Measurements from ENCODE around the gene UBE2L6. TPM values are rescaled to one million over a fixed set of nuclear protein-coding genes. Genes with fewer than 3 reads are reported as not detected.
A peak's percentile ranks its signal among the peaks of the same experiment; 100 is the strongest.

The UBE2L6 gene
- total RNA-seq (2014; rRNA removed; shearing (Covaris generic)) (32.8 and 41.5 TPM in 2 replicates), polyA plus RNA-seq (2016; fragmentation: Nextera tagmentation; extraction: Ambion mirVana) (74.0 and 75.9 TPM in 2 replicates)

DNA sequence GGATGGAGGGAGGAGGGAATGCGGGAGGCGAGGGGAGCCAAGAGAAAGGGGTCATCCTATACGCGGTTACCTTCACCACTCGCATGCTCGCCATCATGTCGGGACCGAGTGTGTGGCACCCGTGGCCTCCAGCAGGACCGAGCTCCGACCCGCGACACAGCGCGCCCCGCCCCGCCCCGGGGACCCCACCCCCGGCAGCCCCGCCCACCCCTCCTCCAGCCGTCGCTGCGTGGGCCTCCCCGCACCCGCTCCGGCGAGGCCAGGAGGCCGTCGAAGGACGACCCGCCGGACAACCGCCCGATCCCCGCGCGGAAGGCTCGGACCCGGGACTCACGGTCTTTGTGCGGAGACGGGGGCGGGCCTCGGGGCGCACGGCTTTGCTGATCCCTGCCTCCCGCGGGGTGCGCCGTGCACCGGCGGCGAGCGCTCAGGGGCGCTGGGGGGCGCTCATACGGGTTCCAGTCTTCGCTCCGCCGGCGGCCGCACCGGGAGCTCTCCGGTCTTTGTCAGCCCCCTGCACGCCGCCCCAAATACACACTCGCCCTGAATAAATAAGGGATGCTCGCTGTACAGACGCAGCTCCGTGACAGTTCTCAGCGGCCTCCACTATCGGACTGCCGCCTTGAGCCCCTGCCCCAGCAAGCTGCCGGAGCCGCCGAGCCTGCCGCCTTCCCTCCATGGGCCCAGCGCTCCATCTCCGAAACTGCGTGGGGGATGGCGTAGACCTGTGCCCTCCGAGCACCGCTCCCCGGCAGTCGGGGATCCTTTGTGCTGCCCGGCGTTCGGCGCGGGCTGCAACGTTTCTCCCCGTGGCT, at the start of gene UBE2L6:
UBE2L6 (minus strand) TSS at position 158 of the 815 bp plus-strand sequence; CDS start at position 97, 61 bp downstream.
- in situ Hi-C loops (cut with MboI) = loop anchor here (5.0 kb wide), 1 partner anchor 75 kb away; no protein-coding TSS in a partner anchor
- peak; percentile 90 for DNase-seq
- H3K9ac ChIP-seq = peak within 1 kb of the TSS; percentile 86
- TF ChIP-seq EZH2 (IDR thresholded peaks at IDR 0.05; ENCODE audit: insufficient read depth, poor library complexity, severe bottlenecking) = no peak
- no peak for TF ChIP-seq EZH2phosphoT487 (IDR thresholded peaks at IDR 0.05; ENCODE audit: insufficient read depth, low read depth)
- H3K4me1 ChIP-seq (ENCODE audit: insufficient read depth) = peaks cover 24% of the 10 kb centered on the region
- no peaks in the 10 kb centered on the region for H3K36me3 ChIP-seq (ENCODE audit: low read depth)
- H3K9me2 ChIP-seq (ENCODE audit: insufficient read depth) = no peaks in the 10 kb centered on the region
- no peaks in the 10 kb centered on the region for H3K27me3 ChIP-seq (replicated peaks; ENCODE audit: insufficient read depth)
- H3F3A ChIP-seq (ENCODE audit: insufficient read depth) = 0 out of 2 replicates have a peak, but pooled peaks cover 10% of the 10 kb centered on the region
- no peaks in the 10 kb centered on the region for H4K20me1 ChIP-seq (ENCODE audit: insufficient read depth)
- H3K79me2 ChIP-seq (ENCODE audit: insufficient read depth) = peaks cover 42% of the 10 kb centered on the region
- 1% methylated on average over 48 to 68 of the region's 92 CpGs for WGBS, 2 experiments (ENCODE audit: low coverage in 1 of 2, low lambda C conversion rate in 2 of 2, missing lambda C conversion rate in 2 of 2)
- H3K27ac ChIP-seq = peak within 1 kb of the TSS; percentile 91
- H3K9me3 ChIP-seq (ENCODE audit: low read depth) = no peaks in the 10 kb centered on the region
- H3K4me2 ChIP-seq (ENCODE audit: unreplicated experiment) = peak within 1 kb of the TSS; percentile 99
- peak within 1 kb of the TSS; percentile 99 for H3K4me3 ChIP-seq
- H2AFZ ChIP-seq = peak within 1 kb of the TSS; percentile 94

- Histone ChIP-seq H3K4me3 (no peak overlapping the region), H3K4me2 (ENCODE audit: unreplicated experiment) (no peak overlapping the region), H3K36me3 (ENCODE audit: low read depth) (peaks cover 4% of the 10 kb centered on the region; the same call in 1 of the 2 replicates), H3K27me3 (replicated peaks; ENCODE audit: insufficient read depth) (no peaks in the 10 kb centered on the region), H3K9me2 (ENCODE audit: insufficient read depth) (no peaks in the 10 kb centered on the region), H3K79me2 (ENCODE audit: insufficient read depth) (no peaks in the 10 kb centered on the region), H3K4me1 (ENCODE audit: insufficient read depth) (no peaks in the 10 kb centered on the region), H3K27ac (no peak overlapping the region), H4K20me1 (ENCODE audit: insufficient read depth) (no peaks in the 10 kb centered on the region), H3K9me3 (ENCODE audit: low read depth) (no peaks in the 10 kb centered on the region), H2AFZ (no peak overlapping the region), H3F3A (ENCODE audit: insufficient read depth) (no peaks in the 10 kb centered on the region), H3K9ac (no peak overlapping the region)
- in situ Hi-C loops (cut with MboI) = no loop called here
- WGBS, 2 experiments (ENCODE audit: low coverage in 1 of 2, low lambda C conversion rate in 2 of 2, missing lambda C conversion rate in 2 of 2) = 59 to 60% methylated on average over 3 of the region's 3 CpGs
- DNase-seq = no peak
- TF ChIP-seq EZH2phosphoT487 (IDR thresholded peaks at IDR 0.05; ENCODE audit: insufficient read depth, low read depth) (no peak), EZH2 (IDR thresholded peaks at IDR 0.05; ENCODE audit: insufficient read depth, poor library complexity, severe bottlenecking) (no peak)
Observed at GRCh38 chr11:57616595-57616994, 49.1 kb upstream of the UBE2L6 start.

DNA sequence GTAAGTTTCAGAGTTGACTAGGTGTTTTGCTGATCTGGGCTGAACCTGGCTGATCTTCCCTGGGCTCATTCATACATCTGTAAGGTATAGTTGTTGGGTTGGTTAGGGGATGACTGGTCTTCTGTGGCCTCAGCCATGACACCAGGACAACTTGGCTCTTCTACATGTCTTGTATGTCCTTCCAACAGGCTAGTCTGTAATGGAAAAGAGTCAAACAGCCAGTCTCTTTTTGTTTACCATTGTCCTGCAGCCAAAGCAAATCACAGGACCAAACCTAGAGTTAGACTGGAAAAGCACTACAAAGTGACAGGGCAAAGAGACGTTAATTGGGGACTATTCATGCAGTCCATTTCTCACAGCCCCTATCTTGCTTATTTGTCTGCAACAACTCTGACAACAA, 47.8 kb upstream of the UBE2L6 start:
- no peaks in the 10 kb centered on the region for H3F3A ChIP-seq (ENCODE audit: insufficient read depth)
- no peaks in the 10 kb centered on the region for H4K20me1 ChIP-seq (ENCODE audit: insufficient read depth)
- no peaks in the 10 kb centered on the region for H3K27me3 ChIP-seq (replicated peaks; ENCODE audit: insufficient read depth)
- WGBS, 2 experiments (ENCODE audit: low coverage in 1 of 2, low lambda C conversion rate in 2 of 2, missing lambda C conversion rate in 2 of 2) = 62 to 72% methylated on average over 1 of the region's 1 CpG
- H2AFZ ChIP-seq = no peak overlapping the region
- no peak for TF ChIP-seq EZH2 (IDR thresholded peaks at IDR 0.05; ENCODE audit: insufficient read depth, poor library complexity, severe bottlenecking)
- TF ChIP-seq EZH2phosphoT487 (IDR thresholded peaks at IDR 0.05; ENCODE audit: insufficient read depth, low read depth) = no peak
- H3K27ac ChIP-seq = no peak overlapping the region
- H3K79me2 ChIP-seq (ENCODE audit: insufficient read depth) = no peaks in the 10 kb centered on the region
- no peak overlapping the region for H3K4me2 ChIP-seq (ENCODE audit: unreplicated experiment)
- H3K36me3 ChIP-seq (ENCODE audit: low read depth) = peaks cover 5% of the 10 kb centered on the region; the same call in 1 of the 2 replicates
- DNase-seq = no peak
- H3K4me3 ChIP-seq = no peak overlapping the region
- in situ Hi-C loops (cut with MboI) = no loop called here
- no peak overlapping the region for H3K9ac ChIP-seq
- no peaks in the 10 kb centered on the region for H3K9me3 ChIP-seq (ENCODE audit: low read depth)
- no peaks in the 10 kb centered on the region for H3K9me2 ChIP-seq (ENCODE audit: insufficient read depth)
- H3K4me1 ChIP-seq (ENCODE audit: insufficient read depth) = no peaks in the 10 kb centered on the region

- H4K20me1 ChIP-seq (ENCODE audit: insufficient read depth) = no peaks in the 10 kb centered on the region
- peaks cover 13% of the 10 kb centered on the region; the same call in 1 of the 2 replicates for H3K36me3 ChIP-seq (ENCODE audit: low read depth)
- TF ChIP-seq EZH2 (IDR thresholded peaks at IDR 0.05; ENCODE audit: insufficient read depth, poor library complexity, severe bottlenecking) = no peak
- no peak for TF ChIP-seq EZH2phosphoT487 (IDR thresholded peaks at IDR 0.05; ENCODE audit: insufficient read depth, low read depth)
- in situ Hi-C loops (cut with MboI) = no loop called here
- no peaks in the 10 kb centered on the region for H3K9me2 ChIP-seq (ENCODE audit: insufficient read depth)
- no peak overlapping the region for H3K9ac ChIP-seq
- H3F3A ChIP-seq (ENCODE audit: insufficient read depth) = no peaks in the 10 kb centered on the region
- WGBS, 2 experiments (ENCODE audit: low coverage in 1 of 2, low lambda C conversion rate in 2 of 2, missing lambda C conversion rate in 2 of 2) = 85 to 86% methylated on average over 10 of the region's 10 CpGs
- H2AFZ ChIP-seq = no peak overlapping the region
- no peak overlapping the region for H3K27ac ChIP-seq
- H3K79me2 ChIP-seq (ENCODE audit: insufficient read depth) = no peaks in the 10 kb centered on the region
- no peaks in the 10 kb centered on the region for H3K27me3 ChIP-seq (replicated peaks; ENCODE audit: insufficient read depth)
- no peak overlapping the region for H3K4me3 ChIP-seq
- no peak for DNase-seq
- H3K9me3 ChIP-seq (ENCODE audit: low read depth) = no peaks in the 10 kb centered on the region
- H3K4me1 ChIP-seq (ENCODE audit: insufficient read depth) = no peaks in the 10 kb centered on the region
- no peak overlapping the region for H3K4me2 ChIP-seq (ENCODE audit: unreplicated experiment)
Observed at GRCh38 chr11:57614234-57614772, 46.8 kb upstream of the UBE2L6 start.

All from GM23248 (cell line).